ENCODE results near the gene SHROOM3. TPM values are rescaled to one million over a fixed set of nuclear protein-coding genes. Genes with fewer than 3 reads are reported as not detected.

SHROOM3 gene
- total RNA-seq, 6 experiments from 2014 or later, result 15.2 to 35.8 (median 29.9) TPM

DNA sequence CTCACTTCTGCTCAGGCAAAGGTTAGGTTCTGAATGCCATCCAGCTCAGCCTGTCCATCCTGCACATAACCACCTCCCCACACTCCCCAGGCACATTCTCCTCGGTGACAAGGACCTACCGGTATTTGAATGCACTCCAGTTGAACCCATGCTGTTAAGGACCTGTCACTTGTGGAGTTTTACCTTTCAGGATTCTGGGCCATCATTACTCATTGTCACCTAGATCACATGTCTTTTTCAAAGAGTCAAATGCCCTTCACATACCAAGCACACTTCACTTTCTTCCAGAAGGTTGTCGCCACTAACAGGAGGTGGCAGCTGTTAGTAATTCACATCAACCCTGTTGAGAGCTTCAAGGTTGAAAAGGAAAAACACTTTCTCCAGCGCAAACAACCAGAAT lies 244.7 kb downstream of the SHROOM3 start:
- no peak for TF ChIP-seq POLR2A (IDR thresholded peaks at IDR 0.05)
- TF ChIP-seq, protein P1, sequence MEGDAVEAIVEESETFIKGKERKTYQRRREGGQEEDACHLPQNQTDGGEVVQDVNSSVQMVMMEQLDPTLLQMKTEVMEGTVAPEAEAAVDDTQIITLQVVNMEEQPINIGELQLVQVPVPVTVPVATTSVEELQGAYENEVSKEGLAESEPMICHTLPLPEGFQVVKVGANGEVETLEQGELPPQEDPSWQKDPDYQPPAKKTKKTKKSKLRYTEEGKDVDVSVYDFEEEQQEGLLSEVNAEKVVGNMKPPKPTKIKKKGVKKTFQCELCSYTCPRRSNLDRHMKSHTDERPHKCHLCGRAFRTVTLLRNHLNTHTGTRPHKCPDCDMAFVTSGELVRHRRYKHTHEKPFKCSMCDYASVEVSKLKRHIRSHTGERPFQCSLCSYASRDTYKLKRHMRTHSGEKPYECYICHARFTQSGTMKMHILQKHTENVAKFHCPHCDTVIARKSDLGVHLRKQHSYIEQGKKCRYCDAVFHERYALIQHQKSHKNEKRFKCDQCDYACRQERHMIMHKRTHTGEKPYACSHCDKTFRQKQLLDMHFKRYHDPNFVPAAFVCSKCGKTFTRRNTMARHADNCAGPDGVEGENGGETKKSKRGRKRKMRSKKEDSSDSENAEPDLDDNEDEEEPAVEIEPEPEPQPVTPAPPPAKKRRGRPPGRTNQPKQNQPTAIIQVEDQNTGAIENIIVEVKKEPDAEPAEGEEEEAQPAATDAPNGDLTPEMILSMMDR (IDR thresholded peaks at IDR 0.05), result no peak
- intact Hi-C loops (cut with DNase I), result no loop called here
- Histone ChIP-seq H3K36me3 (no peaks in the 10 kb centered on the region), H3K9me3 (no peaks in the 10 kb centered on the region), H3K4me1 (peaks cover 0 to 5% (median 2%) of the 10 kb centered on the region in 4 donors), H3K27ac (no peak overlapping the region), H3K27me3 (no peaks in the 10 kb centered on the region), H3K4me3 (no peak overlapping the region)
- WGBS (ENCODE audit: insufficient coverage, low coverage, low lambda C conversion rate, missing lambda C conversion rate), result 89% methylated on average over 4 of the region's 4 CpGs
- no peak for ATAC-seq
- DNase-seq, result no peak

GRCh38 chr4:76680952-76681351 lies 245.9 kb downstream of the SHROOM3 start:
- intact Hi-C loops (cut with DNase I), result no loop called here
- ATAC-seq (no peak), DNase-seq (no peak)
- Histone ChIP-seq H3K27ac (no peak overlapping the region), H3K4me3 (no peak overlapping the region), H3K4me1 (peaks cover 0 to 5% (median 2%) of the 10 kb centered on the region in 4 donors), H3K9me3 (no peaks in the 10 kb centered on the region), H3K27me3 (no peaks in the 10 kb centered on the region), H3K36me3 (no peaks in the 10 kb centered on the region)
- TF ChIP-seq, protein P1 (IDR thresholded peaks at IDR 0.05), result no peak
- no peak for TF ChIP-seq POLR2A (IDR thresholded peaks at IDR 0.05)

GRCh38 chr4:76681996-76682395 lies 247.0 kb downstream of the SHROOM3 start:
- WGBS (ENCODE audit: insufficient coverage, low coverage, low lambda C conversion rate, missing lambda C conversion rate), result 45% methylated on average over 1 of the region's 1 CpG
- H3K27me3 ChIP-seq, result no peaks in the 10 kb centered on the region
- no peaks in the 10 kb centered on the region for H3K36me3 ChIP-seq
- H3K4me3 ChIP-seq, result no peak overlapping the region
- peak in 1 of 4 donors; percentile 40 for ATAC-seq
- H3K27ac ChIP-seq, result no peak overlapping the region
- intact Hi-C loops (cut with DNase I), result no loop called here
- DNase-seq, result no peak
- H3K9me3 ChIP-seq, result no peaks in the 10 kb centered on the region
- peaks cover 0 to 5% (median 2%) of the 10 kb centered on the region in 4 donors for H3K4me1 ChIP-seq
- TF ChIP-seq, protein P1 (IDR thresholded peaks at IDR 0.05), result no peak
- TF ChIP-seq POLR2A (IDR thresholded peaks at IDR 0.05), result no peak

DNA sequence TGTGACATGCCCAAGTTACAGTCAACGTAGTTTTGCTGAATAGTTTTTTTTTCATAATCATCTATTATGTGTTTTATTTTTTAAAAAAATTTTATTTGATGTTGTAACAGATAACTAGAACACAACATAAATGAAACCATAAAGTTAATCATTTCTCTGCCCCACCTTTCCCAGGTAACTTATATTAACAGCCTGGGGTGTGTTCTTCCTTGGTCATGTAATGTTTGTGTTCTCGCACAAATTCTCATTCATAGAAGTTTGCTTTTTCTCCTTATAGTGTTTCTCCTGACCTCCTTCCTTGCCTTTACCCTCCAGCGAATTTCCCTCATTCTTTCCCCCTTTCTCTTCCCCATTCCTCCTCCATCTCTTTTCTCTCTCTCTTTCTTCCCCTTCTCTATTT lies 248.1 kb downstream of the SHROOM3 start:
- H3K36me3 ChIP-seq, result no peaks in the 10 kb centered on the region
- no peaks in the 10 kb centered on the region for H3K9me3 ChIP-seq
- H3K27ac ChIP-seq, result no peak overlapping the region
- DNase-seq (no peak), ATAC-seq (no peak)
- no peak overlapping the region for H3K4me3 ChIP-seq
- 82% methylated on average over 3 of the region's 3 CpGs for WGBS (ENCODE audit: insufficient coverage, low coverage, low lambda C conversion rate, missing lambda C conversion rate)
- intact Hi-C loops (cut with DNase I), result no loop called here
- H3K4me1 ChIP-seq, result no peaks in the 10 kb centered on the region
- no peak for TF ChIP-seq POLR2A (IDR thresholded peaks at IDR 0.05)
- TF ChIP-seq, protein P1 (IDR thresholded peaks at IDR 0.05), result no peak
- H3K27me3 ChIP-seq, result no peaks in the 10 kb centered on the region
